ENCODE measurements around the gene ADGRG6.

ADGRG6 gene

DNA sequence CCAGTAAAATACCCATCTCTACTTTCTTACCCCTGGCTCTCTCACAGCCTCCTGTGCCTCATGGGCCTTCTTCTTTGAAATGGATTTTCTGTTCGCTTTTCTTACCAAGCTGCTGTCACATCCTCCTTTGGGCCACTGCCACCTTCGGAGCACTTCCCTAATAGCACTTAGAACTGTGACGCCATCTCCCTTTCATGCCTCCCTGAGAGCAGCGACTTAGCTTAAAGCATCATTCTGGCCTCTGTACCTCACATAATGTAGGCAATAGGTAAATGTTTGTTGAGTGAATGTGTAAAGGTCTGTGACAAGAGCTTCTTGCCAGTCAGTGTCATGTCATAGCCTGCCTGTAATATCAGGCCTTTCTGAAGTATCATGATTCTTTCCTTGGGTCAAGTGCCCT is 78.8 kb downstream of the ADGRG6 start:
- DNase-seq = no peak

DNA sequence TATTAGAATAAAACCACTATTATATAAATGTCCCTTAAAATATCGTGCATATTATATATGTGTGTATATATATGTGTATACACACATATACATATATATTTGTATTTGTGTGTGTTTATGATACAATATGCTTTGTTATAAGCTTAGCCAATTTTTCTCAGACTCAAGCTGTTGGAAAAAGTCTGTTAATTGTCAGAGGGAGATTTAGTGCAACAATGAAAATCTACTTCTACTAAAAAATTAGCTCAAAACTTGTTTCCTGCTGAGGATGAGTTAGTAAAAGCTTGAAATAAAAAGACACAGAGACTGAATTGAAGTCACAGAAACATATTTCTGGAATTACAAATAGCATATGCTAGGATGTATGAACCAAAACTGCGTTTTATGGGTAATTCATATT is 79.4 kb downstream of the ADGRG6 start:
- no peak for DNase-seq

DNA sequence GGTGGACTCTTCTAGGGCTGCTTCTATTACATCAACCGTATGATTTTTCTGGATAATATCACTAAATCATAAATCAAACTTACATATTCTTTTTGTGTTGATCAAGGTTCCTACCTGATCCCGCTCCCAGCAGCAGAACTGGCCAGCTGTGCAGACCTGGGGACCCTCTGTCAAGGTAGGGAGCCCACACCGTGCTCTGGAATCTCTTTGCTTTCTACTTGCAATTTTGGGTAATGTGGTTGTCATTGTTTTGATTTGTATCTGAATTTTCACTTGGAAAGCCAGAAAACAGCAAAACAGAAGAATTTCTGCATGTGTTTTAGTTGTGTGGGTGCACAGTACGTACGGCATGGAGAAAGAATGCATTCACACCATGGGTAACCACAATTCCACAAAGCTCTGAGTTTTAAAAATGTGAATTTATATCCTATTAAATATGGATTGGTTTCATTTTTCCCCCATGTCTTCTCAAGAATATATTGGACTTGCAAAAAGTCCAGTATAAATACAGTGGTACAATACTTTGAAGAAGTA is 80.1 kb downstream of the ADGRG6 start:
- DNase-seq = no peak

DNA sequence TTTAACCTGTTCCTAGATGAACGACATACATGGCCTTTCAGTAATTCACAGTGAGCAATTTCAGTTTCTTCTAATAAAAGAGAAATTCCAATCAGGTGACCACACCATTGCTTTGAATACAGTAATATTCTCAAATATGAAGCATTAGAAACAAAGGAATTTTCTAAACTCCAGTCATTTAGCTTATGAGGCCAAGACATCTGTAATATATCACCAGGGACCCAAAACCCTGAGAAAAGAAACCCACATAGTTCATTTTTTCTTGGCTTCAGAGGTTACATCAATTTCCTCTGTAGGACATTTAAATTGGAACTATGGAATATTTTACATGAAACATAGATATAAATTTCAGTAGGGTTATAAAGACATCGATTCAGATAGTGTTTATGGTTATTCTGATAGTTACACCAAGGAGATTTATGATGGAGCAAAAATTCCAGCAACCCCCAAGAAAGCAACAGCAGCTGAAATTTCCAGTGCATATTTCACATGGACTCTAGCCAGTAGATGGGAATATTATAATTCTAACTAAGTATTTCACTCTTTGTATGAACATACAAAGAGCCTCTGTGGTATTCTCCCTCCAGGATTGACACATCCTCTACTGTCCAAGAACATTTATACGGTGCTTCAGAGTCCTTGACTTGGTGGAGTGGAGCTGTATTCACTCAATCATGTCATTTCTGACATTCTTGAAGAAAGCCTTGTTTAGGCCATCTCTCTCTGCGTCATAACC is 82.9 kb downstream of the ADGRG6 start:
- no peak for DNase-seq

DNA sequence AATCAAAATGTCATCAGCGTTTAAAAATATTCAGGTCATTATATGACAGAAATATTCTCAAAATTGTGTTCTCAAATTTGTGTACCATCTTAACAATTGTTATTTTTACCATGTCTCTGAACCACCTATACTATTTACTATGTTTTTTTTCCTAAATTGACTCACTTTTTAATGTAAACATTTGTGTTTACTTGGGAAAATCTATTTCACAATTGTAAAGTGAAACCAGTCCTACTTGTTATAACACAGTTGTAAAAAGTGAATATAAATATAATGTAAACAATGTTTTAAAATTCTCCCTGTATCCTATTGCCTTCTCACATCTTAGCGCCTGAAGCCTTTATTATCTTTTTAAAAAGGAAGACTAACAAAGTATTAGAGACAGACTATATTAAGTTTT is 83.5 kb downstream of the ADGRG6 start:
- DNase-seq = no peak

DNA sequence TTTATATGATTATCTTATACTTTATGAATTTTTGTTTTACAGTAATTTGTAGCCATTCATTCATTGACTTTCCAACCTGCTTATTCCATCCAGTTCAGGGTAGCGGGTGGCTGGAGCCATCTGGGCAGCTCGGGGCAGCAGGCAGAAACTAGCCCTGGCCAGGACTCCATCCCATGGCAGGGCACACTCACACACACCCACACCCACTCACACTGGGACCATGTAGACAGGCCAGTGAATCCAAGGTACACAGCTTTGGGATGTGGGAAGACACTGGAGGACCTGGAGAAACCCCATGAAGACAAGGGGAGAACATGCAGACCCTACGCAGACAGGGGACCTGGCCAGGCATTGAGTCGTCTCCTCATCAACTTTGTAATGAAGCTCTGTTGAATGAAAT is 84.8 kb downstream of the ADGRG6 start:
- no peak for DNase-seq

DNA sequence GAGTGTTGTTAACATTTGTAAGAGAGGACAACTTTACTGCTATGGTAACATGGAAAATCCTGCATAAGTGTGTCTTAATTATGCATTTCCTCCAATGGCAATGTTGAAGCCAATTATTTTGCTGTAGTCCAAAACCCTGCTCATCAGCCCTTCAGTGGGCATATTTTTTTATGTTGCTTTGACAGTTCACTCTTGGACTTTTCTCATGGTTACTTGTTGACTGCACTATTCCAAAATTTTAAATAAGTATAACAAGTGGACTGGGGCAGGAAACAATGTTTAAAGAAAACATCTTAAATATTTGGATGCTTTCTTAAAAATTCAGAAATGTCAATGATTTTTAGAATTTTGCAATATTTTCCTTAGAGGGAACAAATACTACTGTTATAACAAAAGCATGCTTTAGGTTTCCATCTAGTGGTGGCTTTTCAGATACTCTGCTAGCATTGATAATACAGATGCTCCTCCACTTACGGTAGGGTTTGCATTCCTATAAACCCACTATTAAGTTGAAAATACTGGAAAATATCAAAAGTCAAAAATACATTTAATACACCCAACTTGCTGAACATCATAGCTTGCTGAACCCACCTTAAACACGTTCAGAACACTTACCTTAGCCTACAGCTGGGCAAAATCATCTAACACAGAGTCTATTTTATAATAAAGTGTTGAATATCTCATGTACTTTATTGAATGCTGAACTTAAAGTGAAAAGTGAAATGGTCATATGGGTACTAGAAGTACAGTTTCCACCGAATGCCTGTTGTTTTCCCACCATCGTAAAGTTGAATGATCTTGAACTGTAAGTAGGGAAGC is 86.4 kb downstream of the ADGRG6 start:
- DNase-seq = peak; percentile 11

DNA sequence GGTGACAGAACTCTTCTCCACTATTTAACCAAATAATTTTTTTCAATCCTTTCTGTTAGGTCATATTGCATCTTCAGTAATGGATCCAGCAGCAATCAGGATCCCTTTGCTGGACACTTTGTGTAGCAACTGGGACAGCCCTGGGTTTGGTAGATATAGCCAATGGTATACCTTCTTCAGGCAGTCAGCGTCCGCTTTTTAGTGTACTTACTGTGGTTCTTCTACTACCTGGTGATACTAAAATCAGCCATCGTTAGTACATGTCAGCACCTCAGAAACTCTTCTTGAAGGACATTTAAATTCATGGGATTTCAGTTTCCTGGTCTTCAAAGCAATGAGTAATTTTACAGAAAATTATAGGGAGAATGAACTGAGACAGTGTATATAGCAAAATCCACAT is 93.5 kb downstream of the ADGRG6 start:
- no peak for DNase-seq

DNA sequence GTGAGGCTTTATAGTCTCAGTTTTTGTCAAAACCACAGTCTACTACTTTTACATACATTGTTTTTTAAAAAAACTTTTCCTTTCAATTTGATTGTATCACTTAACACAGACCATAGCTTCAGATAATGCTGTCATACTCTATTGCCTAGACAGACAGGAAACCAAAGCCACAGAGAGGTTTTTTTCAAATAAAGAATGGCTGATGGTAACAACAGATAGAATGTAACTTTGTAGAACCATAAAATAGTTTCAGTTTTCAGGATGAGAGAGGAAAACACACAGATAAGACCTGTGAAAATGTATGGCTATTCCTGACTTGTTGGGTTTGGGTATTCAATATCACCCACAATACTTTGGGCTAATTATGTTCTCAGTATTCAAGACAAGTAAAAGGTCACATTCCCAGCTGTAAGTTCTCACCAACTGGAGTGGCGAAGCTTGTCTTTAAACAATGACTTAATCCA is 94.0 kb downstream of the ADGRG6 start:
- no peak for DNase-seq

DNA sequence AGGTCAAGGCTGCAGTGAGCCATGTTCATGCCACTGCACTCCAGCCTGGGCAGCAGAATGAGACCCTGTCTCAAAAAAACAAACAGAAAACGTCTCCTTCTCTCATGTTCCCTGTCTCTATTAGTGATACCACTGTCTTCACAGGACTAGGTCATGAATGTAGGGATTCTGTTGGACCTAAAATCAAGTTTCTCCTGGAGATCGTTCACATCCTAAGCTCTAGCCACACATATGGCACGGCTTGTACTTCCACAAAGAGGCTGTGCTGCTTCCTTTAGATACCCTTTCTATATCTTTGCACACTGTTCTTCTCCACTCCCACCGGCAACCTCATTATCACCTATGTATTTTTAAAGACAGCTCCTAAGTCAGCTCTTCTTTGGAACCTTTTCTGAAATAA is 96.5 kb downstream of the ADGRG6 start:
- no peak for DNase-seq

DNA sequence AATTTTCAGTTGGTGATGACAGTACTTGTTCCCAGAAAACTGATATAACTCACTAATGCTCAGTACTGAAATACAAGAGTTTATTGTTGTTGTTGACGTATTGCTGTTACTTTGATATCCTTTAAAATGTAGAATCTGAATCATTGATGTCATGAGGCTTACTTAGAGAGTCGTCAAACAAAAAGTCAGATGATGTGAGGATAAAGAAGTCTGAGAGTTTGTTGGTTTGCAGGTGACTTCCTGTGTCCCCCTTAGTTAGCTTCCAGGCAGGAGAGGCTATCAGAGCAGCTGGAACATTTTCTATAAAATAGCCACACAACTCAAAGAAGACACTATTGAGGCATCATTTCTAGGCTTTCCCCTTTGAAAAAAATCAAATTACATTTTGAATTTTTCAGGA is 97.9 kb downstream of the ADGRG6 start:
- no peak for DNase-seq

DNA sequence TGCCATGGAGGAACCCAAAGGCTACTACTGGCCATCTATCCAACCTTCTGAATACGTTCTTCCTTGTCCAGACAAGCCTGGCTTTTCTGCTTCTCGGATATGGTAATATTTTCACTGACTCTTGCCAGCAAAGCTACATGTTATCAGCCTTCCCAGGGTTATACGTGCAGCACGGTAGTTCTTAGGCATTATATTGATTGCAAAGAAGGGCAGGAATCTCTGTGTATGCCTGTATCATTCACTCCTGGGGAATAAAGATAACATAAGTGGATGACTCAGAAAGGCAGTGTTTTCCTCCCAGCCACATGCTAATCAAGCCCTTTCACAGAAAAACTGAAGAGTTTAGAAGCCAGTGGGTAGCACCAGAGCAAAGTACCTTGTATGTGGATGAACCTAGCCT is 98.7 kb downstream of the ADGRG6 start:
- DNase-seq = no peak

DNA sequence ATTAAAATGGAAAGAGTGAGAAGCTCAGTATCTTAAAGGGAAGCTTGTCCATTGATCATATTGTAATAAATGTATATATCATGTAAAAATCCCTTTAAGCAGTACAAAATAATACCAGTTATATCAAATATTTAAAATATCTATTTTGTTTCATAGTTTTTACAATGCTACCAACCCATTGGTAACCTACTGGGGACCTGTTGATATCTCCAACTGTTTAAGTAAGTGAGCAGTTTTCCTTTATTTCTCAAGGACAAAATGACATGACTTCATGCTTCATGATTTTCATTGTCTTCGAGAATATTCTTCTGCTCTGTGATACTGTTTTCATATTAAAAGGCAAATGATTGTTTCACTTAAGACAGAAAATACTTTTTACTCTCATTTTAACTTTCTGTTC is 100.0 kb downstream of the ADGRG6 start:
- DNase-seq = no peak

DNA sequence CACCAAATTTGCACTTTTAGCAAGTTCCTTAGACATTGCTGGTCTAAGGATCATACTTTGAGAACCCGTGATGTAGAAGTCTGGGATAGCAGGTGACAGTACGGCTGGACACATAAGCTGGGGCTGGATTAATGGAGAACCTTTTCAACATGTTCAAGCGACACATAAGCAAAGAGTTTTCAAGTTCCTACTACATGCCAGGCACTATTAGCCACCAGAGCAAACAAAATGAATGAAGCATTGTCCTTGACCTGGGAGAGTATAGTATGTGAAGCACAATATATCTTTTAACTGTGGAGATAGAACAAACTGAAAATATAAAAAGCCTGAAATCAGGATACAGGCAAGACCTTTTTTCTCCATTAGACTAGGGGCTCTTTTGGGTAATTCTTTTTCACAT is 102.9 kb downstream of the ADGRG6 start:
- no peak for DNase-seq

DNA sequence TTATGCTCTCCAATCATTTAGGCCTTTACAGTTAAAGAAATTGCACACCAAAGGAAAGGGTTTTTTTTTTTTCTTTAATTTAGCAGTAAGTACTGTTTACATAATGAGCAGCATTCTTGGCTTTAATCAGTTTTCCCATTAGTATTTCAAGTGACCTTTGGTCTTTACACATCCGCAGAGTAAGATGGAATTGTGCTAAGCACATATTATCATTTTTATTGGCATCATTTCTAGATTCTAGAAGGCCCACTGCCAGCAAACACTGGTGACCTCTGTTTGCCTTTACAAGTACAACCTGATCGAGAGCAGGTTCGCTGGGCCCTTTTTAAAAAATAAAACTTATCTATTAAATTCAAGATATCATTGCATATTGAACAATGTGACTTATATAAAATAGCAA is 104.3 kb downstream of the ADGRG6 start:
- no peak for DNase-seq

DNA sequence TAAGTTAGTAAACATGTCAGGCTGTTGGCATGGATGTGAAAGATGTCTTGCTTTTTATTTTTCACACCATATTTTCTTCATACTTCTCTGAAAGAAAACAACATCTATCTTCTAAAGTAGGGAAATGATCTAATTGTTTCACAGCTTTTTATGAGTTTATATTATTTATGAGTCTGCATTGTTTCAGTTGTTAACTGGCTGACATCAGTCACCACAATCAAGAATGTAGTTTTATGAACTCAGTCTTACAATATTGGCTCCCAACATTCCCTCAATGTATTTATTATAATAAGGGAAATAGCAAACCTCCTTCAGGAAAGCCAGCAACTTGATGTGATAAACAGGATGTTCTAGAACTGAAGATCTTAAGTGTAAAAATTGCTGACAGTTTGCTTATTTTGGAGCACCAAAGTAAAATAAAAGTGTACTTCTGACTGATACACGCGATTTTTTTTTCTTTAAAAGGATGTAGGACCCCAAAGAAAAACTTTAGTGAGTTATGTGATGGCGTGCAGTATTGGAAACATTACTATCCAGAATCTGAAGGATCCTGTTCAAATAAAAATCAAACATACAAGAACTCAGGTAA is 106.0 kb downstream of the ADGRG6 start:
- DNase-seq = no peak

DNA sequence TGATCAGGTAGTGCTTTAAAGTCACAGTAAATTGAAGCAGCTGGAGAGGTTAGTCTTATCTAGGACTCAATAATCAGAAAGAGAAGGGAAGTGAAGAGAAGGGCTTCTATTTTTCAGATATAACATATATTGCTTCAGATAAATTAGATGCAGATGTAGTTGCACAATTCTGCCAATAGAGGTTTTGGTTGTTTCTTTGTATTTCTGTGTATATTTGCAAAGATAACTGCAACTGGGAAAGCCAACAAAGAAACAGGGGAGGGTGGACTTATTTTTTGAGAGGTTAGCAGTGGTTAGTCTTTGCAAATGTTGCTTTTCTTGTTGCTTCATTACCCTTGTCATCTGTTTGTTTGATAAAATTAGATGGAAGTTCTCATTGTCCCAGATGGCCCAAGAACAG is 106.6 kb downstream of the ADGRG6 start:
- DNase-seq = no peak

DNA sequence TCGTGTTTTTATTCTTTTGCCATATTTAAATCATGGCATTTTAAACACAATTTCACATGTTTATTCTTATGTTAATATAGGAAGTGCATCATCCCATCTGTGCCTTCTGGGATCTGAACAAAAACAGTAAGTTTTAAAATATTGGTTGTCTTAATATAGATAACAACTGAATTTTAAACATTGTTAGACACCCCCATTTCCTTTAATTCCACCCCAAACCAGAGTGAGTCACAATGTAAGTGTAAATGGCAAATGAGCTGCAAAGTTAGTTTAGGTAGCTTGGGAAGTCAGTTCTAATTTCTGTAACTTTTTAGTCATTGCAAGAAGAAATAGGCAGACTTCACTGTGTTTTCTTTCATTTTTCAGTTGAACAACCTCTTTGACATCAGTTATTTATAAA is 108.0 kb downstream of the ADGRG6 start:
- no peak for DNase-seq

DNA sequence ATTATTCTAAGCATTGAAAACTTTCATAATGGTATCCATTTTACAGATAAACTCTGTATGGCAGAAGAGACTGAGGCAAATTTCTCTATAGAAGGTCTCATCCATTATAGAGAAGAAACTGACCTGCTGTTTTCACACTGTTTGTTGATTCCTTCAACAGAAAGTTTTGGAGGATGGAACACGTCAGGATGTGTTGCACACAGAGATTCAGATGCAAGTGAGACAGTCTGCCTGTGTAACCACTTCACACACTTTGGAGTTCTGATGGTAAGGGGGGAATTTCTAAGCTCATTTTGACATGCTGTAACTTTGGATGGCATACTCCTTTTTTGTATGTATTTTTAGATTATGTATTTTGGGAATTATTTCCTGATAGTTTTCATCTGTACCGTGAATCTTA is 109.3 kb downstream of the ADGRG6 start:
- no peak for DNase-seq

DNA sequence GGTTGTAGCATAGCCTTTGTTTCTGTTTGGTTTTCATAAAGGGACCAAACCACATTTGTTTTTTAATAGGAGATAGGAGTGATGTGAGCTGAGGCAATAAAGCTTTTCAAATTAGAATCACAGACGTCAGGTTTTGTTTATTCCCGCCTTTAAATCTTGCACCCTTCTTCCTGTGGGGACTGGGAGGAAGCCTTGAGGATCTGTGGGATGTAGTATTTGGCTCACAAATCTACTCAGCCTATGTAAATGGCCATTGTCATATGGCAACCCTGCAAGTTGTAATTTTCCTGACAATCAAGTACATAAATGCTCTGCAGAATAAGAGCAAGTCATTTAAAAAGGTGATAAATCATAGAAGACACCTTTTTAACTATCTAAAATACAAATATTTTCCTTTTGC is 110.4 kb downstream of the ADGRG6 start:
- DNase-seq = peak; percentile 18

DNA sequence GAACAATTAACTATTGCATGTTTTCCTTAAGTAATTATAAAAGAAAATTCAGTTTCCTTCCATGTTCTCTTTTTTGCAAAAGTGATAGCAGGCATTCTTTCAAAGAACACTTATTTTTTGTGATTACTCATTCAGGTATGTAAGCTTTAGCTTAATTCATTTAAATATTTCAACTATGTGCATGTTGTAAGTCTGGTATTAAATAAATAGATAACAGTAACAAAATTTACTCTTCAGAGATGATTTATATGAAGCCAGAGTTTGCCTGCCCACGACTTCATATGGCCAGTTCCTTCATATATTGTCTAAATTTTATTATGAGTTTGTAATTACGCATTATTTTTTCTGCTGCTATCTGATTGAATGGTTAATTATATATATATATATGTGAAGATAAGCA is 110.9 kb downstream of the ADGRG6 start:
- no peak for DNase-seq

DNA sequence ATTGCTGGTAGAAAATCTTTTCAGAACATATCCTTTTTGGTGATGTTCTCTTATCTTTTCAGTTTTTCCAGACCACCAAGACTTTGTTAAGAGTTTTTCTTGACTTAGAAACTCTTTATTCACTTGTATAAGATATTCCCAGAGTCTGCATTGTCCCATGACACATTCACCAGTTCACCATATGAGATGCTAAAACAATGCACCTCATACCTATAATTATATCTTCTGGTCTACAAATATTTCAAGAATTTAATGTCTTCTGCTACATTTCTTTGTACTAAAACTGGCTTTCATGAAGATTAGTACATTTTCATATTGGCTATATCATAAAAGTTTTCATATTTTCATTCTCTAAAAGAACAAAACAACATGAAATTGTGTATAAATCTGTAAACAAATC is 111.3 kb downstream of the ADGRG6 start:
- no peak for DNase-seq

DNA sequence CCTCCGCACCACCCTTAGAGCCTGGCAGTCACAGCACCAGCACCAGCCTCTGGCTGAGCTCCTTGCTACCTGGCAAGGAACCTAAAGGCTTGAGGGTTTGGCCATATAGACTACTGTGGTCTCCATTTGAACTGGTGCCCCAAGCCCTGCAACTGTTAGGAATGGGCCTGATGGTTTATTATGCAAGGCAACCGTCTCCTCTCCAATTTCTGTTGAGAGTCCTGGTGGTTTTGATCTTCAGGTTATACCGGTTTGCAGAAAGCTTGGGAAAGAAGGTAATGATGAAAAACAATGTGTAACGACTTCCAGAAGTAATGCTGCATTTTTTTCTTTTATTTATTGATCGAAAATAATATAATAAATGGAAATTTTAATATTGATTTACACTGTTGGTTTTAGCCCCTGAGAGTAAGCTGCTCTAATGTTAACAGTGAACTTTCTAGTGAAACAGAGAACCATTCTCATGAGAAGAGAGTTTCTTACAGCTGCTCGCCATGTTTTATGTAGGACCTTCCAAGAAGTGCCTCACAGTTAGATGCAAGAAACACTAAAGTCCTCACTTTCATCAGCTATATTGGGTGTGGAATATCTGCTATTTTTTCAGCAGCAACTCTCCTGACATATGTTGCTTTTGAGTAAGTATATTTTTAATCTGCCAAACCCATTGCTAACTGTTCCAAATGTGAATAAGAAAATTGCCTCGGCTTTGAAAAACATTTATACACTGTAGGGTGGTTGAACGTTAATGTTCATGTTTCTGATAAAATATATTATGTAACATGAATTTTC is 112.8 kb downstream of the ADGRG6 start:
- no peak for DNase-seq

Data from NCI-H1436 (cell line).